Ishikawa (cell line): ENCODE measurements around the gene MYRIP.

Experiments
- EP300 ChIP-seq: IDR thresholded peaks from 2 replicates; pipeline ENCODE4 v1.6.1; 2012; ENCODE audit warnings: borderline replicate concordance
- FOXM1 ChIP-seq: IDR thresholded peaks from 2 replicates; pipeline ENCODE4 v1.6.1; 2012; ENCODE audit warnings: low read depth, borderline replicate concordance
- RAD21 ChIP-seq: IDR thresholded peaks from 2 replicates; pipeline ENCODE4 v1.6.1; 2012; ENCODE audit warnings: low read depth
- TAF1 ChIP-seq: IDR thresholded peaks from 2 replicates; pipeline ENCODE4 v1.6.1; 2012; ENCODE audit warnings: low read depth, mild to moderate bottlenecking
- TCF12 ChIP-seq: IDR thresholded peaks from 2 replicates; pipeline ENCODE4 v1.6.1; 2012; ENCODE audit warnings: low read depth
- YY1 ChIP-seq: IDR thresholded peaks from 2 replicates; pipeline ENCODE4 v1.6.1; 2012; ENCODE audit warnings: low read depth
- TF ChIP-seq, protein P1 (sequence below): IDR thresholded peaks from 2 replicates; pipeline ENCODE4 v1.6.1; 2012
- TF ChIP-seq, protein P2 (sequence below): IDR thresholded peaks from 2 replicates; pipeline ENCODE4 v1.6.1; 2012
- TF ChIP-seq, protein P3 (sequence below): IDR thresholded peaks from 2 replicates; pipeline ENCODE4 v1.6.1; 2012; ENCODE audit warnings: low read depth, mild to moderate bottlenecking

DNA sequence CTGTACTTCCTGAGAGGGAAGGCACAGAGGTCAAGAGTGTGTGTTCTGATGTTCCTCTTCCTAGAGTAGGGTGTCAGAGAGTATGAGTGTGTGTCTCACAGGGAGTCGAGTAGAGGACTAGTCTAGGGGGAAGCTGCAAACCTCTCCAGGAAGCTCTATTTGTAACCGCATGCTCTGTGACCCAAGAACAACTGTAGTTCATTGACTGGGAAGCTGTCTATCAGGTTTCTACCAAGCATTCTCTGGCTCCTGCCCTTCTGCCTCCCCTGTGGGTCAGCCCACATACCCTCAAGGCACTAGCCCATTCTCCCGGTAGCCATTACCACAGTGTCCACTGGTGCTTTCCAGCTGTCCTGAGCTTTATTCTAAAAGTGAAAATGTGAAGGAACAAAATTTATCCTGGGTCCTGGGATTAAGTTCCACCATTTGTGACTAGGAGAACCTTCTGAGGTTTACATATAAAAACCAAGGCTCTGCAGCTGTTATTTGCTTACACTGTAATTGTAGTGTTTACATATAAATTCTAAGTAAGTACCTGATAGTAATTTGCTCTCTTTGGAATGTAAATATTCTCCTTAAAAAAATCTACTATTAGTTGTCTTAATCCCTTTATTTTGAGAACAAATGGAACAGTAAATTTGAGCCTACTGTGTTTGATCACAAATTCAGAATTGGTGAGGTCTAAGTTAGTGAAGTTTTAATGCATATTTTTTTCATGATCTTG, 40.7 kb downstream of the MYRIP start:
- no peak for TF ChIP-seq RAD21
- TF ChIP-seq YY1: no peak
- no peak for TF ChIP-seq EP300
- no peak for TF ChIP-seq FOXM1
- TF ChIP-seq, protein P1, sequence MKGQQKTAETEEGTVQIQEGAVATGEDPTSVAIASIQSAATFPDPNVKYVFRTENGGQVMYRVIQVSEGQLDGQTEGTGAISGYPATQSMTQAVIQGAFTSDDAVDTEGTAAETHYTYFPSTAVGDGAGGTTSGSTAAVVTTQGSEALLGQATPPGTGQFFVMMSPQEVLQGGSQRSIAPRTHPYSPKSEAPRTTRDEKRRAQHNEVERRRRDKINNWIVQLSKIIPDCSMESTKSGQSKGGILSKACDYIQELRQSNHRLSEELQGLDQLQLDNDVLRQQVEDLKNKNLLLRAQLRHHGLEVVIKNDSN: no peak
- TF ChIP-seq, protein P2, sequence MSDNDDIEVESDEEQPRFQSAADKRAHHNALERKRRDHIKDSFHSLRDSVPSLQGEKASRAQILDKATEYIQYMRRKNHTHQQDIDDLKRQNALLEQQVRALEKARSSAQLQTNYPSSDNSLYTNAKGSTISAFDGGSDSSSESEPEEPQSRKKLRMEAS: no peak
- TF ChIP-seq TAF1: no peak
- TF ChIP-seq, protein P3, sequence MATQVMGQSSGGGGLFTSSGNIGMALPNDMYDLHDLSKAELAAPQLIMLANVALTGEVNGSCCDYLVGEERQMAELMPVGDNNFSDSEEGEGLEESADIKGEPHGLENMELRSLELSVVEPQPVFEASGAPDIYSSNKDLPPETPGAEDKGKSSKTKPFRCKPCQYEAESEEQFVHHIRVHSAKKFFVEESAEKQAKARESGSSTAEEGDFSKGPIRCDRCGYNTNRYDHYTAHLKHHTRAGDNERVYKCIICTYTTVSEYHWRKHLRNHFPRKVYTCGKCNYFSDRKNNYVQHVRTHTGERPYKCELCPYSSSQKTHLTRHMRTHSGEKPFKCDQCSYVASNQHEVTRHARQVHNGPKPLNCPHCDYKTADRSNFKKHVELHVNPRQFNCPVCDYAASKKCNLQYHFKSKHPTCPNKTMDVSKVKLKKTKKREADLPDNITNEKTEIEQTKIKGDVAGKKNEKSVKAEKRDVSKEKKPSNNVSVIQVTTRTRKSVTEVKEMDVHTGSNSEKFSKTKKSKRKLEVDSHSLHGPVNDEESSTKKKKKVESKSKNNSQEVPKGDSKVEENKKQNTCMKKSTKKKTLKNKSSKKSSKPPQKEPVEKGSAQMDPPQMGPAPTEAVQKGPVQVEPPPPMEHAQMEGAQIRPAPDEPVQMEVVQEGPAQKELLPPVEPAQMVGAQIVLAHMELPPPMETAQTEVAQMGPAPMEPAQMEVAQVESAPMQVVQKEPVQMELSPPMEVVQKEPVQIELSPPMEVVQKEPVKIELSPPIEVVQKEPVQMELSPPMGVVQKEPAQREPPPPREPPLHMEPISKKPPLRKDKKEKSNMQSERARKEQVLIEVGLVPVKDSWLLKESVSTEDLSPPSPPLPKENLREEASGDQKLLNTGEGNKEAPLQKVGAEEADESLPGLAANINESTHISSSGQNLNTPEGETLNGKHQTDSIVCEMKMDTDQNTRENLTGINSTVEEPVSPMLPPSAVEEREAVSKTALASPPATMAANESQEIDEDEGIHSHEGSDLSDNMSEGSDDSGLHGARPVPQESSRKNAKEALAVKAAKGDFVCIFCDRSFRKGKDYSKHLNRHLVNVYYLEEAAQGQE: no peak
- TF ChIP-seq TCF12: no peak
